Gastroesophageal sphincter (tissue), 2 donors: ENCODE measurements around the gene LGR4.

ENCODE experiments used
- EP300 ChIP-seq: sonication (generic); formaldehyde crosslinking; IDR thresholded peaks from one replicate; pipeline ENCODE4 v1.6.1; 2017; ENCODE audit warnings: antibody characterized with exemption, mild to moderate bottlenecking
- POLR2A ChIP-seq, 2 donors: fragments of 450-650 bp; IDR thresholded peaks; one replicate each; pipeline ENCODE4 v1.6.1; 2017; ENCODE audit warnings: antibody characterized with exemption in 2 of 2, mild to moderate bottlenecking in 2 of 2, moderate library complexity in 1 of 2
- POLR2AphosphoS5 ChIP-seq: sonication (generic); formaldehyde crosslinking; IDR thresholded peaks from one replicate; pipeline ENCODE4 v1.6.1; 2017; ENCODE audit warnings: antibody characterized with exemption

DNA sequence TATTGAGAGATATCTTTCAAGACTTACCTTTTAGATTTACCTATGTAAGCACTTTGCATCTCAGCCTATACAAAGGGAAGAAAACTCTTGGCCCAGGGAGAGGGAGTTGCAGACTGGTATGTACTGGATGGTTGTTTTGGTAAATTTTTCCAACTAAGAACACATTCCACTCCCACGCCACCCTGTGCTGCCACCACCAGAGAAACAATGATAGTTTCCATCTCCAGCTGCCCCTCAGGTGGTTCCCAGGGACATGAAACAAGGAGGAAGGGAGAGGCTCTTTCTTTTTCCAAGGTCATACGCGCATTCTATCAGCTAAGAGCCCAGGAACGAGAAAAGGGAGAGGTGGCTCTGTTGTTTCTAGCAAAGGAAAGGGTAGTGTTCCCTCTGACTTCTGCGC lies 144.0 kb downstream of the LGR4 start:
- TF ChIP-seq POLR2AphosphoS5 (no peak), EP300 (no peak), POLR2A (IDR thresholded peaks at IDR 0.05) (no peak)
